Progenitor cell of endocrine pancreas (in vitro differentiated cells): ENCODE data around the gene SMARCAL1. TPM values are rescaled to one million over a fixed set of nuclear protein-coding genes. Genes with fewer than 3 reads are reported as not detected.

ENCODE experiments used
- DNase-seq: peaks from one replicate; pipeline ENCODE4 v3.0.0; 2021; ENCODE audit warnings: low spot score; ENCODE audit not compliant: unreplicated experiment
- H3K27ac Mint-ChIP-seq: 2 replicates; pipeline ENCODE4 v1.8.0; 2021; ENCODE audit warnings: mild to moderate bottlenecking, moderate library complexity, mixed read lengths
- H3K27me3 Mint-ChIP-seq: 2 replicates; pipeline ENCODE4 v1.8.0; 2021; ENCODE audit warnings: mixed read lengths
- H3K36me3 Mint-ChIP-seq: 2 replicates; pipeline ENCODE4 v1.8.0; 2022; ENCODE audit warnings: mixed read lengths; ENCODE audit not compliant: insufficient read depth
- H3K4me1 Mint-ChIP-seq: 2 replicates; pipeline ENCODE4 v1.8.0; 2021; ENCODE audit warnings: low read depth, mixed read lengths
- H3K4me3 Mint-ChIP-seq: 2 replicates; pipeline ENCODE4 v1.8.0; 2021; ENCODE audit warnings: low read depth, mild to moderate bottlenecking, moderate library complexity, mixed read lengths
- H3K9me3 Mint-ChIP-seq: 2 replicates; pipeline ENCODE4 v1.8.0; 2021; ENCODE audit warnings: low read depth, mixed read lengths
- CTCF ChIP-seq: fragments of 200-600 bp; sonication (generic); IDR thresholded peaks from one replicate; pipeline ENCODE4 v1.5.0; 2021; ENCODE audit warnings: antibody characterized with exemption, mild to moderate bottlenecking; ENCODE audit not compliant: unreplicated experiment
- total RNA-seq: library from RNA; stranded (reverse); gene quantifications from 2 replicates; pipeline ENCODE4 v1.2.1, GENCODE V29; 2021

SMARCAL1 gene
- total RNA-seq, 1 donor from 2014 or later, result 38.1 TPM

DNA sequence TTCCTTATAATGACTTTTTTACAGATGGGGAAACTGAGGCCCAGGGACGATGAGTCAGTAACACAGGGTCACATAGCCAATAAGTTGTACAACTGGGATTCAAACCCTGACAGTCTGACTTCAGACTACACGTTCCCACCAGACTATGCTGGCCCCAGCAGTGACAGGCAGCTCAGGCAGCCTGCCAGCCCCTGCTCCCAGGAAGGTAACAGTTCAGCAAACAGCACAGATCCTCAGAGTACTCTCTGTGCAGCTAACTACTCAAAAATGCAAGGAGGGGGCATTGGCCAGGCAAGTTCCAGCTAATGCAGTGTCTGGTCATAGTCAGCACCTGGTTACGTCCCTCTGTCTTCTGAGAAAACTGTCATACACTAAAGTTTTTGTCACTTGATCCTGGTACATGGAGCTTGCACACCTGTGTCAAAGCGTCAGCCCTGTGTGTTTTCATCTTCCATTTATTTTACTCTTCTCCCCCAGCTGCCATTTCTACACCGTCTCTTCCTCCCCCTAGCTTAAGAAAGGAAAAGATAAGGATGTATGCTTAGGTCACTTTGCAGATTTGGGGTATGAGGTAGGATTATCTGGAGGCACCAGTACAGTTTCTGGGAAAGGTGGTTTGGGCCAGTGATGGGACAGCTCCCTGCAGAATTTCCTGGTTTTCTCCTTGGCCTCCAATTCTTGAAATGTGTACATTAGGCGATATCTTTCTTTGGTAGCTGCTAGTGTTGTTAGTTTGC lies 4.5 kb downstream of the SMARCAL1 start:
- no peaks in the 10 kb centered on the region for H3K9me3 Mint-ChIP-seq
- no peaks in the 10 kb centered on the region for H3K27me3 Mint-ChIP-seq
- H3K27ac Mint-ChIP-seq, result no peak overlapping the region
- H3K4me3 Mint-ChIP-seq, result no peak overlapping the region
- H3K36me3 Mint-ChIP-seq, result peaks cover 12% of the 10 kb centered on the region
- DNase-seq, result no peak
- TF ChIP-seq CTCF, result no peak
- H3K4me1 Mint-ChIP-seq, result peaks cover 2% of the 10 kb centered on the region

DNA sequence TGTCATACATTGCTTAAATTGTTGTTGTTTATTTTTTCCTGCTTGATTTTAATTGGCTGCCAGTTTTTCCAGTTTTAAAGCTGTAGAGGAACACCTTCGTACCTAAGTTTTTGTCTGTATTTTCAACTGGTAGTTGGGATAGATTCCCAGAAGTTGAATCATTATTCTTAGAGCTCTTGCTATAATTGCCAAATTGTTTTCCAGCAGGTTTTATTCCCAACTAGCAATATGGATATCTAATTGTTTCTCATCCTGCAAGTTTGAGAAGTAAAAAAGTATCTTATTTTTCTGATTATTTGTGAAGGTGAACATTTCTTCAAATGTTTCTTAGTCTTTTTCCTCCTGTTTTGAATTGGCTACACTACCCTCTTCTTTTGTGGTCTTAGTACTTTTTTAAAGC lies 6.7 kb downstream of the SMARCAL1 start:
- TF ChIP-seq CTCF, result no peak
- peaks cover 26% of the 10 kb centered on the region for H3K36me3 Mint-ChIP-seq
- H3K9me3 Mint-ChIP-seq, result no peaks in the 10 kb centered on the region
- no peak for DNase-seq
- no peaks in the 10 kb centered on the region for H3K4me1 Mint-ChIP-seq
- H3K4me3 Mint-ChIP-seq, result no peak overlapping the region
- H3K27ac Mint-ChIP-seq, result no peak overlapping the region
- H3K27me3 Mint-ChIP-seq, result no peaks in the 10 kb centered on the region

DNA sequence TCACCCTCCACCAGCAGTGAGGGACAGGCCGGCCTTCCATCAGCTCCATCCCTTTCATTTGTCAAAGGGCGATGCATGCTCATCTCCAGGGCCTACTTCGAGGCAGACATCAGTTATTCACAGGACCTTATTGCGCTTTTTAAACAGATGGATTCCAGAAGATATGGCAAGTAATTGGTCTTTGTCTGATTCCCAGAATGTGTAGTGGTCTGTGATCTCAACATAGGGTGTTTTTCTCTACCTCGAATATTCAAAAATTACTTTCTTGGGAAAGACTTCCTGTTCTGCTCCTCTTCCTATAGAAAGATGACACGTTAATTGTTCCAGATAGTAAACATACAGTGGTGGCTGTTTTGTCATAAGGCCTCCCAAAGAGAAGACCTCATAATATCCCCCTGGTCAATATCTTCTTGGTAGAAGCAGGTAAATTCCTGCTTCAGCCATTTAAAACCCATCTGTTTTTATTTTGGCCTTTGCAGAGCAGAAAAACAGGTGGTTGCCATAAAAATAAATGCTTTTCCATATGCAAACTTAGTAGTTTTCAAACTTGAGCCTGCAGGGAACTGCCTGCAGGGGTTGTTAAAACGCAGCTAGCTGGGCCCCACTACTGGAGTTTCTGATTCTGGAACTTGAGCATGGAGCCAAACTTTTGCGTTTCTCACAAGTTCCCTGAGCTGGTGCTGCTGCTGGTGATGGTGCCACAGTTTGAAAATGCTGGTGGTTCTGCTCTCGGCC lies 8.2 kb downstream of the SMARCAL1 start:
- no peaks in the 10 kb centered on the region for H3K4me1 Mint-ChIP-seq
- no peaks in the 10 kb centered on the region for H3K27me3 Mint-ChIP-seq
- TF ChIP-seq CTCF, result no peak
- no peak overlapping the region for H3K4me3 Mint-ChIP-seq
- H3K36me3 Mint-ChIP-seq, result peaks cover 34% of the 10 kb centered on the region
- no peak for DNase-seq
- H3K9me3 Mint-ChIP-seq, result no peaks in the 10 kb centered on the region
- no peak overlapping the region for H3K27ac Mint-ChIP-seq

DNA sequence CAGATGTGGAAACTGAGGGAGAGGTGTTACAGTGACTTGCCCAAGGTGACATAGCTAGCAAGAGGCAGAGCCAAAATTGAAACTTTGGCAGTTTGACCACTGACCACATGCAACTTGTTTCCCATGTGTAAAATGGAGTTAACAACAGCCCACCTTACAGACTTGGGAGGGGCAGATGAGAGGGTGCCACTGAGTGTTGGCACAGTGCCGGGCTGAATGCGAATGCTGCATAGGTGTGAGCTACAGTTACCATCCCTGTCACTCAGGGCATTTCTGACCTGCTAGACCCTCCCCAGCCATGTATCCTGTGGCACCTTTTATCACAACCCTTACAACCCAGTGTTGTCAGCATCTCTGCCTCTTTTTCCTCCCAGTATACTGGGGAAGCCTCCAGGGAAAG lies 10.8 kb downstream of the SMARCAL1 start:
- Mint-ChIP-seq H3K36me3 (peaks cover 31% of the 10 kb centered on the region), H3K9me3 (no peaks in the 10 kb centered on the region), H3K27me3 (no peaks in the 10 kb centered on the region), H3K27ac (peak overlapping the region; percentile 25), H3K4me3 (no peak overlapping the region), H3K4me1 (no peaks in the 10 kb centered on the region)
- TF ChIP-seq CTCF, result no peak
- DNase-seq, result no peak

DNA sequence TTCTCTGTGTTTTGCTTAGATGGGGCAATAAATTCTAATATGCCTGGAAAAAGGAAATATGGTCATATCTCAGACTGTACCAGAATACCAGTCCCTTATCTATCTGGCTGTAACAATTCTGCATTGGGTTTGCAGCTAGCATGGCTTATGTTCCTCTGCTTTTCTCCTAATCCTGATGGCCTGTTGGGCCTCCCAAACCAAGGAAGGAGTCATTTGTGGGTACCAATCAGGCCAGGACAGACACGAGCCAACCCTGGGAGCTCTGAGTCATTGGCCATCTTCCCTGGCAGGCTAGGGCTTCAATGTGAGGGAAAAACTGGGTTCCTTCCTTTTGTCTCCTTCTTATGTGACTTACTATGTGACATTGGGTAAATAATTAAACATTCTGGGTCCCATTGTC lies 12.0 kb downstream of the SMARCAL1 start:
- no peak for DNase-seq
- no peak overlapping the region for H3K27ac Mint-ChIP-seq
- TF ChIP-seq CTCF, result no peak
- no peaks in the 10 kb centered on the region for H3K9me3 Mint-ChIP-seq
- peaks cover 35% of the 10 kb centered on the region for H3K36me3 Mint-ChIP-seq
- no peaks in the 10 kb centered on the region for H3K27me3 Mint-ChIP-seq
- H3K4me1 Mint-ChIP-seq, result no peaks in the 10 kb centered on the region
- H3K4me3 Mint-ChIP-seq, result no peak overlapping the region
